HG03280 (cell line): ENCODE measurements around the gene TSSK6.

Experiments
- ATAC-seq: cut with Tn5 transposase; IDR thresholded peaks from one replicate; pipeline ENCODE4 v1.9.1; 2021; ENCODE audit warnings: mild to moderate bottlenecking, moderate library complexity; ENCODE audit not compliant: unreplicated experiment

The TSSK6 gene

GRCh38 chr19:19531951-19532805, 16.8 kb upstream of the TSSK6 start:
- no peak for ATAC-seq

DNA sequence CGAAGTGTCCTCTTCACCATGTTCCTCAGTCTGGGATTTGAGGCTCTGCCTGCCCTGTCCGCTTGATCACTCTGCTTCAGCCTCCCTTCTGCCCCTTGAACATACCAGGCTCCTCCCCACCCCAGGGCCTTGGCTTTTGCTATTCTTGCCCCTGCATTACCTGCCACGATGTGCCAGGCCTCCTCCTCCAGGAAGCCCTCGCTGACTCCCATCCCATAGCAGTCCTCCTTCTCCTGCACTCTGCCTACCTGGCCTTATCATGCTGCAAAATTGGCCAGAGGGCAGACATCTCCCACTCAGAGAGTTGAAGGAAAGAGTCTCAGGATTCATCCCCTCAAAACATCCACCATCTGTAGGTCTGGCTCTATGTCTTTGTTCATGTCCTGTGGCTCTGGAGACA, 15.5 kb upstream of the TSSK6 start:
- no peak for ATAC-seq

DNA sequence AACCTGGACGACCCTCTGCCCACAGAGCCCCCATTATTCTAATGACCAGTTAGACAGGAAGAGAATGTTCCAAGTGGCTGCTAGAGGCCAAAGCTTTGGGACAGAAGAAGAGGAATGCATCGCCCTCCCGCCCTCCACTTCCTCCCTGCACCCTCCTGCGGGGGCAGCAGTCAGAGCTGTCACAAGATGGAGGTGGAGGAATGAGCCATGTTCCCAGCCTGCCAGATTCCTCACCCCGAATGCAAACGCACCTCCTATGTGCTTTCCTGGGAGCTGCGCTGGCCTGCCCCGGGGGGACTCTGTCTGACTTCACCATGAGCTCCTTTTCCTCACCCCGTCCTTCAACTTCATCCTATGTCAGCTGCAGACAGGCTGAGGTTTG, 15.1 kb upstream of the TSSK6 start:
- ATAC-seq = no peak

DNA sequence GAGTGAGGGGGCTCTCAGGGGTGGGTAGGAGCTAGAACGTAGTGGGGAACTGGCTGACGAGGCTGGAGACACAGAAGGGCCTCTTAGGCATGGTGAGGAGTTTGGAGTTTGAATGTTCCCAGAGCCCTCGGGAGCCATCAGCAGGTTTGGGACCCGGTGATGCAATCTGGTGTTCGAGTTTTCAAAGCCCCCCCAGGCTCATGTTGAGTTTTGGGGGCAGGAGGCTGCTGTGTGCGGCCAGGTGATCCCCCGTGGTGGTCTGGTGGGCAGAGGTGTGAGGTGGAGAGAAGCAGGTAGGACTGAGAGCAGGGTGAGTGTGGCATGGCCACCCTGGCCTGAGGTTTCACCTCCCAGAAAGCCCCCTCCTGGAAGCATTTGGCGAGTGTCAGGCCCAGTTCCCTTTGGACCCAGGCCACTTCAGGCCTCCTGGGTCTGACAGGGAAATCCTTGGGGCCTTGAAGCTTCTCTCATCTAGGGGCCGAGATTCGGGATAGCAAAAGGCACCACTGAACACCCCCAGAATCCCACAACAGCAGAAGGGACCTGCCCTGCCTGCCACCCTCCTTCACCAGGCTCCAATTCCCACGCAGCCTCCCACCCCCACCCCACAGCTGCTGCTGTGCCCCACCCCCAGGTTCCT, 14.6 kb upstream of the TSSK6 start:
- ATAC-seq = no peak

DNA sequence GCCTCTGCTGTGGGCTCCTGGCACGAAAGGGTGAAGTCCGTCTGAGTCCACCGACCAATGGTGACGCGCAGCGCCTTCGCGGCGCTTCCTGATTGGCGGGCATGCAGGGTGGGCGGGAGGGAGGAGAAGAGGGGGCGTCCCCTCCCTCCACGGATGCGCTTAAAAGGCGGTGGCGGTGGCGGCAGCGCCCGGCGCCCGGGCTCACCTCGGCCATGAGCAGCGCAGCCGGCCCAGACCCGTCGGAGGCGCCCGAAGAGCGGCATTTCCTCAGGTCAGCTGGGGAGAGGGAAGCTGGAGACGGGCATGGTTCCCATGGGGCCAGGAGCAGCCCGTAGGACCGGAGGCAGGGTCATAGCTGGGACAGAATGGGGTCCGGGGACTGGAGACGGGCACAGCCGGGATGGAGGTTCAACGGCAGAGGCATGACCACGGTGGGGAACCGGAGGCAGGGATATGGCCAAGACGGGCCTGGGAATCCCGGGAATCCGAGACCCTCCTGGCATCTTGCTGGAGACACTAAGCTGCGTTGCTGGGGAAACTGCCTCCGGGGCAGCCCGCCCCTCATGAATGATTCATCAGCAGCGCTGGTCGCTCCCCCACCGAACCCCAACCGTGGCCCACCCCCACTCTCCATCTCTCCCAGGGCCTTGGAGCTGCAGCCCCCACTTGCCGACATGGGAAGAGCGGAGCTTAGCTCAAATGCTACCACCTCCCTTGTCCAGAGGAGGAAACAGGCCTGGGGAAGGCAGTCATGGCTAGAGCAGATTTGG, 13.6 kb upstream of the TSSK6 start, which contains the start of gene YJEFN3:
Gene YJEFN3, plus strand, starts transcription at position 191 of the 770 bp plus-strand sequence. Its CDS starts 22 bp downstream, at position 213.
- no peak for ATAC-seq

- no peak for ATAC-seq
These were observed 12.6 kb upstream of the TSSK6 start for GRCh38 chr19:19527674-19528625.

DNA sequence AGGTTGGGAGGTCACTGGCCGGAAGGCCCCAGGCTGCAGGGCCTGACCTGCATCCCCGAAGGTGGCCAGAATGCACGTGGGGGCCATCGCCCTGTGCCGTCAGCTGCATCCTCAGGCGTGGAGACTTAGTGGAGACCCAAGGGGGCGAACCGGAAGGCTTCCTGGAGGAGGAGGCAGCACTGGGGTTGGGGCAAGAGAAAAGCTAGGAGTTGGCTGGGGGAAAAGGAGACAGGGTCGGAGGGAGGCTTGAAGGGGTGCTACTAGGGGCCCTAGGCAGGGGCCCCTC, 12.0 kb upstream of the TSSK6 start:
- no peak for ATAC-seq

GRCh38 chr19:19526581-19527370, 11.4 kb upstream of the TSSK6 start:
- no peak for ATAC-seq

DNA sequence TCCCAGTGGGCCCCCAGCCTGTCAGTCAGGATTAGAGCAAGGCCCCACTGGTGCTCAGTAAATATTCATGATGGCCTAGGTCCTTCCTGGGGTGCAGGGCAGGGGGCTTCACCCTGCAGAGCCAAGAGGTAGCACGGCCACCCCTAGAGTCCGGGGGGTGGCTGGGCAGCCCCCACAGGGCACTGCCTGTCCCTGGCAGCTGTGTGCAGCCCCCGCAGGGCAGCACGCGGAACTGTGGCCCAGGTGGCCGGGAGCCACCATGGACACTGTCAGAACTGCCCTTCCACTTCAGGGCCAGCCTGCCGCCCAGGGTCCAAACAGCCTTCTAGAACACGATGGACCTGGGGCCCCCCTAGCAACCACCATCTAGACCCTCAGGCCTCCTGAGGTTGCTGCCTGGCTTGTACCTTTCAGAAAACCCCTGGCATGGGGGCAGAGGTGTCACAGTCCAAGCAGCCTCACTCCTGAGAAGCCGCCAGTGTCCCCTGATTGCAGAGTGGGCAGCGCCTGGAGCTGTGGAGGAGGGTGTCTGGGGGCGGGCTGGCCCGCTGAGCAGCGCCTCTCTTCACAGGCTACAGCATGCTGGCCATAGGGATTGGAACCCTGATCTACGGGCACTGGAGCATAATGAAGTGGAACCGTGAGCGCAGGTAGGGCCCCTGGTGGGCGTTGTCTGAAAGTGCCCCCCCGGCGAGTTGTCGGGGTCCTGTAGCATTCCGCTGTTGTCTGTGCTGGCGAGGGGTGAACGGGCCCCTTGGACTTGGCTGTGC, 10.4 kb upstream of the TSSK6 start:
- ATAC-seq = no peak

DNA sequence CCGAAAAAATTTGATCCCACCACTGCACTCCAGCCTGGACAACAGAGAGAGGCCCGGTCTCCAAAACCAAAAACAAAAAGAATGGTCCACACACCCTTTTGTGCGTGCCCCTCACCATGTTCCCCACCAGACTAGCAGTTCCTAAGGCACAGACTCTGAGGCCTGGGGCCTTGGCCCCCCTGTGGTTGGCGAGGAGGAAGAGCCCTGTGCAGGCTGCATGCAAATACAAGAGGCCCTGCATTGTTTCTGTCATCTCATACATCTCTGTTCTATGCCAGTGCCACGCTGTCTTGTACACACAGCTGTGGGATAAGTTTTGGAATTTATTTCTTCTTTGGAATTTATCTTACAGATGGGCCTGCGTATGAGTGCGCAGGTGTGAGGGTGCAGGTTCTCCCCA, 8.7 kb upstream of the TSSK6 start:
- ATAC-seq = no peak

GRCh38 chr19:19523177-19523576, 7.8 kb upstream of the TSSK6 start:
- ATAC-seq = no peak

GRCh38 chr19:19520989-19521388, 5.6 kb upstream of the TSSK6 start:
- ATAC-seq = no peak

DNA sequence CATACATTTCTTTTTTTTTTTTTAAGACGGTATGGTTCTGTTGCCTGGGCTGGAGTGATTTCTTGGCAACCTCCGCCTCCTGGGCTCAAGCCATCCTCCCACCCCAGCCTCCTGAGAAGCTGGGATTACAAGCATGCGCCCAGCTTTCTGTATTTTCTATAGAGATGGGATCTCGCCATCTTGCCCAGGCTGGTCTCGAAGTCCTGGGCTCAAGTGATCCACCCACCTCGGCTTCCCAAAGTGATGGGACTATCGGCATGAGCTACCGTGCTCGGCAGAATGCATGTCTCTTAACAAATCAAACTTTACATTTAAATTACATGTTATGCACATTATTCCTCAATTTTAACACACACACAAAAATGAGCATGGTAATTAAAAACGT, 1.9 kb upstream of the TSSK6 start:
- ATAC-seq = no peak

DNA sequence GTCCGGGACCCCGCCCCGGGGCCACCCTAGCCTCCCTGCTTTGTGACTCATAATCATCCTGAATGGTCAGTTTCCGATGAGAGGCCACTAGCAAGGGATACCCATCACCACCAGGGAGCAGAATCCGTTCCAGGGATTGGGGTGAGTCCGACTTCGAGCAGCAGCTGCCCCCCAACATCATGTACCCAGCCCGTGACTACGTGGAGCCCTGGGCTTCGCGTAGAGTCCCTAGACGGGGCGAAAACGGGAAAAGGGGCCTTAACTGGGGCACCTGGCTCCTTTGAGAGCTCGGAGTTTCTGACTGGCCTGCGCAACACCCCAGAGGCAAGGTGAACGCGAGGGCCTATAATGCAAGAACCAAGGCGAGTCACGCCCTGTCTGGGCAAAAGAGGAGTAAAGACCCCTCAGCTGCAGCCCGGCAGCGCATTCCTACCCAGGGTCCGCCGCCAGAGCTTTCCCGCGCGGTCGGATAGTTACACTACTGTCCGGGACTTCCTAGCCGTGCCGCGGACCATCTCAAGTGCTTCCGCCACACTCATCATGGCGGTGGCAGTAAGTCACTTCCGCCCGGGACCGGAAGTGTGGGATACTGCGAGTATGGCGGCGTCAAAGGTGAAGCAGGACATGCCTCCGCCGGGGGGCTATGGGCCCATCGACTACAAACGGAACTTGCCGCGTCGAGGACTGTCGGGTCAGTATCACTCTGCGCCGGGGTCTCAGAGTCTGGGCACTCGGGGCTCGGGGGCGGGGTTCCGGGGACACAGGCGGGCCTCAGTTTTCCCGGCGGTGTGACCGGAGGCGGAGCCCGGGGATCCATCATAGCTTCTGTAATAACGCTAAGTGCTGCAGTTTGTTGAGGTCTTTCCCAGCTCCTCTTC, 533 bp upstream of the TSSK6 start, which contains the start of gene NDUFA13:
Gene NDUFA13, plus strand, starts transcription at position 584 of the 878 bp plus-strand sequence. Its CDS starts 14 bp downstream, at position 598.
- ATAC-seq = peak; percentile 93

DNA sequence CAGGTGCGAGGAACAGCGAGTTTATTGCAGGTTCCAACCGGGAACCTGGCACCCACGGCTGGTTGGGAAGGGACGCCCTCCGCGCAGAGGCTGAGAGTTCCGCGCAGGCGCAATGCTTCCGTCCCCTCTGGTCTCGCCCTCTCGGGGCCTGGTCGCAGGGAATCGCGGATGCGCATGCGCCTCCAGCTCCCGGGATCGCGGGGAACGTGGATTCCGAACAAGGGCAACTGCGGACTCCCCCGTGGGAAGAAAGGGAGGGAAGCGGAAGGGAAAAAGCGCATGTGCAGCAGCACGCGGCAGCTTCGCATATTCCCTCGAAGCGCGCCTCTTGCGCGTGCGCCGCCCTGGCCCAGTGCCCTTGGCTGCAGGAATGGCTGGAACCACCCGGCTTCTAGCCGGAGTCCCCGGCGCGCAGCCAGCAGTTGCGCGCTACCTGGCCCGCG, 1.1 kb downstream of the TSSK6 start:
- no peak for ATAC-seq

- no peak for ATAC-seq
These were observed 1.7 kb downstream of the TSSK6 start for GRCh38 chr19:19513682-19514081.

DNA sequence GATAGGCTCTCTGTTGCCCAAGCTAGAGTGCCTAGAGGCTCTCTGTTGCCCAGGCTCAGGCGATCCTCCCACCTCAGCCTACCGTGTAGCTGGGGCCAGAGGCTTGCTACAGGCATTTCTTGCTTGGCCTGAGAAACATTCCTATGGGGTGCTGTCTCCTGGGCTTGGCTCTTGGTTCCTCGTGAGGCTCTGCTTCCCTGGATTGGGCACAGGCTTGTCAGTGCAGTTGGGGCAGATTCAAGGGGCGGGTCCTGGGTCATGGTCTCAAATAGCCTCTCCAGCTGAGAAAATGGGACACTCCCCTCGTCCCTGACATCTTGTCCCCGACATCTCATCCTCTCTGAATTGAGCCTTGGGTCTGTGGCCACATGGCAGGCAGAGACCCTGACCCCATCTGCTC, 4.9 kb downstream of the TSSK6 start:
- no peak for ATAC-seq

DNA sequence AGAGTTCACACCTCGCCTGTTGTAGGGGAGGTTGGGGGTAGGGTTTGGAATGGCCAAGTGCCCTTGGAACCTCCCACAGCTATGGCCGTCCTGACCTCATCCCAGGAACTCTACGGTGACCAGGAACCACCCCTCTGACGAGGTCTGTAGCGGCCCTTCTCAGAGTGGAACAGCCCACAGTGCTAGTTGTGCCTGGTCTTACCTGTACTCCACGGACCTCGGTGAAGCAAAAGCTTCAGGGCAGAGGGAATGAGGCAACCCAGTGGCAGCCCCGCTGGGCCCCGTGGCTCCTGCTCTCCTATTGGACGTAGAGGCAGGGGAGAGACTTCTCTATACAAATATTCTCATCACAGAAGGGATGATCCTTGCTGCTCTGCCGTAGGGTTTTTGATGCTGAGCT, 7.1 kb downstream of the TSSK6 start:
- ATAC-seq = no peak
